HG03175 (cell line): ENCODE measurements around the gene AGAP6.
"Not testable (repeated sequence)": the region's sequence is repeated elsewhere in the genome, so short reads cannot be mapped to it uniquely, and the experiment has no call there.

ENCODE experiments used
- ATAC-seq: cut with Tn5 transposase; IDR thresholded peaks from one replicate; pipeline ENCODE4 v1.9.1; 2021; ENCODE audit warnings: mild to moderate bottlenecking, moderate library complexity; ENCODE audit not compliant: unreplicated experiment

Gene AGAP6

DNA sequence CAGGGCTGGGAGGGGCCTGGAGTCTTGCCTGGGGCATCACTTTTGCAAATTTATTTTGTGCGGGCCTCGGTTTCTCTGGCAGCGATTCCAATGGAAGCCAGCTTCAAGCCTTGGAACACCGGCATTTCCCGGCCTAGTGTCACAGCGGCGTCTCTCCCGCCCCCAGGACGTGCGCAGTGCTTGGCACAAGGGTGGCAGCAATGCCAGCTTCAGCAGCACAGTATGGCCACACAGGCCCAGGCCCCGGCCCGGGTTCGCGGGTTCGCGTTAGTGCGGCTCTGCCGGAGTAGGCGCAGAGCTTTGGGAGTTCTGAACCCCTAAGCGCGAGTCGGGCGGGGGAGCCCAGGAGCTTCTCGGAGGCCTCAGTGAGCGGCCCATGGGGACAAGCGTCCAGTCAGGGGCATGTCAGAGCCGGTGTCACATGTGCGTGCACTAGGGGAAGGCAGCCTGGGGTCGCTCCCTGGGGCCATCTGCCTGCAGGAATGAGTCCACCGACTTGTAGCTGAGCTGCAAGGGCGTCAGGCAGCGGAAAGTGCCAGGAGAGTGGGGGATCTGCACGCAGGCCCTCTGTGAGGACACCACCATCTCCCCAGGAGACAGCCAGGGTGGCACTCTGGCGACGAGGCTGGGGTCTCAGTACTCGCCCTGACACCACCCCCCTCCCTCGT lies 36.6 kb downstream of the AGAP6 start:
- ATAC-seq: not testable (repeated sequence)

DNA sequence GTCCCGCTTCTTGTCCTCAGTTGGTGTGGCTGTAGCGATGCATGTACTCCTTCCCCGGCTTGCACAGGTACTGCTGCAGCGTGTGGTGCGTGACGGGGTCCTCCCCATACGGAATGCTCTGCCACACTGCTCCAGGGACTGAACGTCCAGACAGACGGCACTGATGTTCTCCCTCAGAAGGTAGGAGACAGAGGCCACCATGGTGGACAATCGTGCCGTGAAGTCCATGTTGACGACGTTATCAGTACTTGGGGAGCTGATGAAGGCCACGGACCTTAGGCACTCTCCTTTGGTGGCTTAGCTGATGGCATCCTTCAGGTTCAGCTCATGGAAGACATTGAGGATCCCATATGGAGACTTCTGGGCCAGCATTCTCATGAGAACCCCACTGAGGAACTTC lies 37.4 kb downstream of the AGAP6 start:
- ATAC-seq: no peak

DNA sequence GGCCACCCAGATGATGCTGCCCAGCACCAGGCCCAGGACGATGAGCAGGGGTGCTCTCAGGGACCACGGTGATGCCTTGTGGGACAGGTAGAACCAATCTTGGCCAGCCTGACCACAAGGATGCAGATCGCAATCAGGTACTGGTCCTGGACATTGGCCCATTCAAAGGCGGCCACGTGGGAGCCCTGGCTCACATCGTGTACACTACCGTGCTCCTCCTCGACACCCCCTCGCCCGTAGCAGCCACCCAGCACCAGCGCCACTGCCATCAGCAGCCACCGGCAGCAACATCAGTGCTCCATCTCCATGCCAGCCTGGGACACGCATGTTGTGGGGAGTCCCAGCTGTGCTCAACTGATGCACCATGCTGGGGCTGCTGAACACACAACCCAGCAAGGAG lies 39.0 kb downstream of the AGAP6 start:
- ATAC-seq: no peak

DNA sequence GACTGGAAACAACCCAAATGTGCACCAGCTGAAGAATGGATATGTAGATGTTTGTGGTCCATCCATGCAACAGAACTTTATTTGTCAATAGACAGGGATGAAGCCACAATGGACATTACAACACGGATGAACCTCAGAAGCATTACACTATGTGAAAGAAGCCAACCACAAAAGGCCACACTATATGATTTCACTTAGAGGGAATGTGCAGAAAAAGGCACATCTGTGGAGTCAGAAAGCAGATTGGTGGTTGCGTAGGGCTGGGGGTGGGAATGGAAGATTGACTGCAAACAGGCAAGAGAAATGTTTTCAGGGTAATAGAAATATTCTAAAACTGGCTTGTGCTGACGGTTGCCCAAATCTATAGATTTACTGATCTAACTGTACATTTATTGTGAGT lies 45.3 kb downstream of the AGAP6 start:
- ATAC-seq: no peak

DNA sequence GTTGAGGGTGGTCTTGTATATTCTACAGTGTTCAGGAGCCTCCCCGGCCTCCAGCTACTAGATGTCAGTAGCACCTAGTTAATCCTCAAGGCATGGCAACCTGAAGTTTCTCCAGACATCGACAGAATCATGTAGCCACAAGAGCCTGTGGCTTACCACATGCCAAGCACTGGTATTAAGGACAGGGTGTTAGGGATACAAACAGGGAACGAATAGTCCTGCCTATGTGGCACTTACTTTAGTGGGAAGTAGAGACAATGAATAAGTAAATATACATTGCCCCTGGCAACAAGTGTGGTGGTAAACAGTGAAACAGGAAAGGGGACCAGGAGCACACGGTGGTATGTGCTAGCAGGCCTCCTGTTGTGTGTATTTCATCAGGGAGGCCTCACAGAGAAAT lies 47.1 kb downstream of the AGAP6 start:
- not testable (repeated sequence) for ATAC-seq

DNA sequence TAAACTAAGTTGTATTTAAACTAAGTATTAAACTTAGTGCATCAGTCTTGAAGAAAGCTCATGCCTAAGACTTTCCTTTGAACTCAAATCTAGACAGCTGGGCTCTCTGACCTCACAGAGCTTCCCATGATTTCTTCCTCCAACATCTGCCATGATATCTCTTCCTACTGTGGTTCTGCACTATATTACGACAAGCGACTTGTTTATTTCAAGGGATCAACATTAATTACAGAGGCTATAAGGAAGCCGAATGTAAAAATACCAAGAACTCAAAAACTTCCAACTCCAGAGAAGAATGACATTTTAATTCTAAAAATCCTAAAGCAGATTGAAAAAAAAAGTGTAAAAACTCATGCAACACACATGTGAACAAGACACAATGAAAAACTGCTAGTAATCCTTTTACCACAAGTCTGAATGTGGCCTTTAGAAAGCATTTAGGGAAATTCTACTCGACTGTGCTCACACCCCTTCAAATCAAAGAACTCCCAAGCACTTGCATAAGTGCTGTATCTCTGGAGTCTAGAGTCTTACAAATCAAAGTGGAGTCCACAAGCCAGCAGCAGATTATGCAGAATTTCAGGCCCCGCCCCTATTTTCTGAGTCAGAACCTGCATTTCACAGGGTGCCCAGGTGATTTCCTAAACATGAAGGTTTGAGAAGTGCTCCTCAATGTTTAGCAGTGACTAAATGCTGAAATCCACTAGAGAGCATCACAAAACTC lies 56.9 kb downstream of the AGAP6 start:
- ATAC-seq: no peak

DNA sequence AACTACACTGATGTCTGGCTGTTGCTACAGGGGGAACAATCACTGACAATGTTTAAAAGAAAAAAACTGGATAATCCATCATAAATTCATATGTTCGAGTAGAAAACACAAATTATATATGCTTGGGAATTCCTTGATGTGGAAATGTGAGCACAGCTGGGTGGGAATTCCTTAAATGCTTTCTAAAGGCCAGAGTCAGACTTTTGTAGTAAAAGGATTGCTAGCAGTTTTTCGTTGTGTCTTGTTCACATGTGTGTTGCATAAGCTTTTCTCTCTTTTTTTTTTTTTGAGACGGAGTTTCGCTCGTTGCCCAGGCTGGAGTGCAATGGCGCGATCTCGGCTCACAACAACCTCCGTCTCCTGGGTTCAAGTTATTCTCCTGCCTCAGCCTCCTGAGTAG lies 58.3 kb downstream of the AGAP6 start:
- not testable (repeated sequence) for ATAC-seq

DNA sequence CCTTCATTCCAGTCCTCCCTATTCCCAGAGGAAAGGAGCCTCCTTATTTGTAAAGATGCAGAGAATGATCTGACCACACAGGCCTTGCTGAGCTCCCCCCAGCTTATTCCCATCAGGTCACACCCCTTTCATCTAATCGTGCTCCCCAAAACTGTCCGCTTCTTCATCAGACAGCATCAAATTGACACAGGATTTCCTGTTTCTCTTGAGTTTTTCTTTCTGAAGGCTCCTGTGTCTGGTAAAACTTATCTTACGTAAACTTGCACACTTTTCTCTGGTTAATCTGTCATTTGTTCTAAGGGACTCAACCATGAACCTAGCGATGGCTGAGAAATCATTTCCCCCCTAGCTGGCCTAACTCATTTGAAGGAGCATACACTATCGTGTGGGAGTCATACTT lies 59.4 kb downstream of the AGAP6 start:
- not testable (repeated sequence) for ATAC-seq

DNA sequence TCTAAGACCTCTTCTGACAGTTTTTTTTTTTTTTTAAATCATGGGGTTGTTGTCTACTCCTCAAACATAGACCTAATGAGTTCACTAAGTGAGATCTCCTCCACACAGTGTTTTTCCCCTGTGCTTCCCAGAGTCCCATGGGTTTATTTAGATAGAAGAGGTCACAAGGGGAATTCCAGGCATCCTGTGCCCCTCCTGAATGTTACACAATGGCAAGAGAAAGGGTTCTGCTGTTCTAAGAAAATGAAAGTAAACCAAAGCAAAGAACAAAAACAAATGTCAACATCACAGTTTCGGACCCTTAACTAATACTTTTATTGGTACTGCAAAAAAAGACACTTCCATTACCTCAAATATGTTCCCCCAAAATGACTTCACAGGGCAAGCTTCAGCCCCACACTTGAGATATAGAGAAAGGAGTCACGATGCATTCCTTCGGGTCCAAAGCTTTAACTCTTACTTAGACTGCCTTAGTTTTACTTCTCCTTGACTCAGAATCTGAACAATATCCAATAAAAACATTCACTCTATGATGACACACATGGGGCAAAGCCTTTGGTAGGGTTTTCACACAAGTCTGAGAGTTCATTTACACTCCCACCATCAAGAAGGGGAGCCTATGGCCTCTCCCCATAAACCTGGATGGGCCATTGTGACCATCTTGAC lies 63.9 kb downstream of the AGAP6 start:
- not testable (repeated sequence) for ATAC-seq

DNA sequence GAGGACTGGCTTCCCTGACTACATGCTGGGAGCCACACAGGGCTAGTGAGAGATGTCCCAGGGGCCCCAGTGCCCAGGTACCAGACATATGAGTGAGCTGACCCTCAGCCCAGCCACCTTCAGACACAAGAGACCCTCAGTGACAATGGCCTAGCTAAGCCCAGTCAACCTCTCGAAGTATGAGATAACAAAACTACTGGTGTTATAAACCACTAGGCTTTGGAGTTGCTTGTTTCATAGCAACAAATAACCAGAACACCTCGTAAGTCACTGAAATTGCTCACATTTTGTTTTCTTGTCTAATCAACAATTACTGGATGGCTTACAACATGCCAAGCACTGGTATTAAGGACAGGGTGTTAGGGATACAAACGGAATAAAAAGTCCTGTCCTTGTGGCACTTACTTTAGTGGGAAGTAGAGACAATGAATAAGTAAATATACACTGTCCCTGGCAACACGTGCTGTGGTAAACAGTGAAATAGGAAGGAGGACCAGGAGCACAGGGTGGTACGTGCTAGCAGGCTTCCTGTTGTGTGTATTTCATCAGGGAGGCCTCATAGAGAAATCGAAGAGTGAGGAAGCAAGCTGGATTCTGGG lies 64.7 kb downstream of the AGAP6 start:
- ATAC-seq: not testable (repeated sequence)

DNA sequence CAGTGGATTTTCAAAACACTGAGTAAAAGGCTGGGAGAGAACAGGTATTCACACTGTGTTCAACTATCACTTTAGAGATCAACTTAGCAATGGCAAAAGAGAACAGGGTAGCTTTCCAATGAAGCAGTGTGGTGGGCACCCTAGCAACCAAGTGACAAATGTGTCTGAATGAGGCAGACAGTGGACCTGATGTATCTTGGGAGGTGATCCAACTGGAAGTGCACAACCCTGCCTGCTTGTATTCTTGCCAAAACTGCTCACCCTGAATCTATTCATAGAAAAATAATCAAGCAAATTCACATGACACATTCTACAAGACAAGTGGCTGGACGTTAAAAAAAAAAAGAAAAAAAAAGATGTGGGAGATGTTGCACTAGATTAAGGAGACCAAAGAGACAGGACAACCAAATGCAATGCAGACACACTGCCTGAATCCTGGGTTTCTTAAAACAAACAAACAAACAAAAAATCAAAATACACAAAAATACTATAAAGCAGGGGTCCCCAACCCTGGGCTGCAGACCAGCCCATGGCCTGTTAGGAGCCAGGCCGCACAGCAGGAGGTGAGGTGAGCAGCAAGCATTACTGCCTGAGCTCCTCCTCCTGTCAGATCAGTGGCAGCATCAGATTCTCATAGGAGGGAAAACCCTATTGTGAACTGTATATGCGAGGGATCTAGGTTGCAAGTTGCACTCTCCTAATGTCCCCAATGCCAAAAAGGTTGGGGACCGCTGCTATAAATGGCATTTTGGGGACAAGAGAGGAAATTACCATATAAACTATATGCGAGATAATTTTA lies 67.5 kb downstream of the AGAP6 start:
- ATAC-seq: not testable (repeated sequence)

DNA sequence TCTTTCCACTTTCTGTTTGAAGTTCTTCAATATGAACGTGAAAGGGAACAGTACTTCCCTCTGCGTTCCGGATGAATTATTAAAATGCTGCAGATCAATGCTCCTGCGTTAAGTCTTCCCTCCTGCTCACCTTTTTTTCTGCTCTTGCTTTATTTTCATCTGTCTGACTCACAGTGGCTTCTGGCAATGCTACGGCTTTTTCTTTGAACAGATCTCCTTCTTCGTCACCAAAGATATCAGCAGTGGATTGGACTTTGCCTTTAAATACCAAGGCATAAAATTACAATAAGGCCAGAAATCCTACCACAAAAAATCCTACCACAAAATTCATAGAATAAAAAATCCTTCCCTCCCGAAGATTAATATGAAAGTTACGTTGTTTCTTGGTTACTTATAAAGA lies 68.4 kb downstream of the AGAP6 start:
- not testable (repeated sequence) for ATAC-seq

DNA sequence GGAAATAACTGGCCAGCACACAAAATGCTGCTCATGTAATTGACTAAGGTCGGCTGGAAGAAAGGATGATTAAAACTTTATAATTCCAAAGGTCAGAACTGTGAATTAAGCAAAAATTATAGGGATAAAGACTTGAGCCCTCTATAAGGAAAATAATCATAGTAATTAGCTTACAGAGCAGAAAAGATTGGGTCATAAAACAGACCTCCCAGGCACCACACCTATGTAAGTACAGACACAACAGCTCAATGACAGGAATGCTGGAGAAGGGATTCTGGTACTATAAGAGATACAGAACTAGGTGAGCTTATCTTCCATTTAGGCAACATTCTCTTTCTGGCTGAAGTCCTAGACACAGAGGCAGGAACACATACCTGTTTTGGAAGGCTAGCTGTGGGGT lies 70.5 kb downstream of the AGAP6 start:
- ATAC-seq: not testable (repeated sequence)

DNA sequence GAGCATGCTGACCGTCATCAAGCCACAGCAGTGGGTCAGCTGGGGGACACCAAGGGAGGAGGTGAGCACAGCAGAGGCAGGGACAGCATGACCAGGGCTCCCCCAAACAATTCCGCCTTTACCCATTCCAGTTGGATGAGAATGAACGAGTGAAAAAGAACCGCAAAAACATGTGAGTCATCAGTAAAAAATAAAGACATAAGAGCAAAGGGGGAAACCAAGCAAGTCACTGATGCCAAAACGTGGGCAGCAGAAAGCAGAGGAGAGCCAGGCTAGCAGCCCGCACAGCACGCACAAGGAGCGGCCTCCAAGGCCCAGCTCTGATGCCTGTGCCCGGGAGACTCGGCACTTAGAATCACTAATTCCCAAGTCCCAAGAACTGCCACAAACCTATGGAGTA lies 71.7 kb downstream of the AGAP6 start:
- ATAC-seq: not testable (repeated sequence)
